Naive thymus-derived CD4-positive, alpha-beta T cell (primary cell): Measurements from ENCODE around the gene SLIT3. TPM values are rescaled to one million over a fixed set of nuclear protein-coding genes. Genes with fewer than 3 reads are reported as not detected.

Experiments
- ATAC-seq: fragments of 150-1000 bp; cut with Tn5 transposase; 2 replicates; pipeline ENCODE4 v1.10.0; 2021; ENCODE audit warnings: mild to moderate bottlenecking, moderate library complexity
- CTCF ChIA-PET: fragments of 350-600 bp; sonication (Branson Sonifier 250); formaldehyde crosslinking; loops from one replicate; lab custom pipeline; 2021; ENCODE audit warnings: antibody characterized with exemption; lab: Charles Lee
- POLR2A ChIA-PET: fragments of 350-600 bp; sonication (Branson Sonifier 250); formaldehyde crosslinking; loops from one replicate; lab custom pipeline; 2021; ENCODE audit warnings: antibody characterized with exemption, inconsistent platforms; lab: Charles Lee
- DNase-seq, 9 donors: peaks; one replicate each; pipeline versions ENCODE4 v3.0.0 to v3.0.0-alpha.2; 2020 to 2022; ENCODE audit warnings: mixed read lengths in 1 of 9
- H3K27ac ChIP-seq: one replicate; pipeline ENCODE4 v1.7.0; 2013; ENCODE audit warnings: mild to moderate bottlenecking, low read depth, low read length, moderate library complexity
- H3K27me3 ChIP-seq, 2 donors: one replicate each; pipeline ENCODE4 v1.7.0; 2013; ENCODE audit warnings: low read length in 2 of 2, mild to moderate bottlenecking in 2 of 2, moderate library complexity in 2 of 2; ENCODE audit not compliant: control insufficient read depth in 2 of 2, insufficient read depth in 2 of 2
- H3K36me3 ChIP-seq, 3 experiments: 1 replicate in 2 of 3; 2 replicates in 1 of 3; pipeline ENCODE4 v1.7.0; 2013; ENCODE audit warnings: low read length in 3 of 3, mild to moderate bottlenecking in 3 of 3, moderate library complexity in 1 of 3; ENCODE audit not compliant: insufficient read depth in 3 of 3, control insufficient read depth in 2 of 3
- H3K4me1 ChIP-seq, 2 donors: one replicate each; pipeline ENCODE4 v1.7.0; 2013; ENCODE audit warnings: low read length in 2 of 2, mild to moderate bottlenecking in 2 of 2, moderate library complexity in 1 of 2; ENCODE audit not compliant: control insufficient read depth in 2 of 2, insufficient read depth in 2 of 2
- H3K4me3 ChIP-seq: 2 replicates; pipeline ENCODE4 v1.7.0; 2013; ENCODE audit warnings: mild to moderate bottlenecking, low read length
- H3K9me3 ChIP-seq, 3 experiments: 1 replicate in 2 of 3; 2 replicates in 1 of 3; pipeline ENCODE4 v1.7.0; 2013; ENCODE audit warnings: low read length in 3 of 3; ENCODE audit not compliant: control insufficient read depth in 2 of 3
- H3K27ac Mint-ChIP-seq, 9 donors: one replicate each; pipeline ENCODE4 v1.8.0; 2020 to 2022; ENCODE audit warnings: mixed read lengths in 9 of 9, mild to moderate bottlenecking in 8 of 9, moderate library complexity in 5 of 9, inconsistent platforms in 2 of 9
- H3K27me3 Mint-ChIP-seq, 5 donors: one replicate each; pipeline ENCODE4 v1.8.0; 2021 to 2022; ENCODE audit warnings: mixed read lengths in 5 of 5, mild to moderate bottlenecking in 1 of 5
- H3K36me3 Mint-ChIP-seq, 5 donors: one replicate each; pipeline ENCODE4 v1.8.0; 2020 to 2022; ENCODE audit warnings: mixed read lengths in 5 of 5, mild to moderate bottlenecking in 3 of 5, inconsistent platforms in 1 of 5
- H3K4me1 Mint-ChIP-seq, 7 donors: one replicate each; pipeline ENCODE4 v1.8.0; 2020 to 2022; ENCODE audit warnings: mixed read lengths in 7 of 7, mild to moderate bottlenecking in 3 of 7, inconsistent platforms in 1 of 7
- H3K4me3 Mint-ChIP-seq, 10 donors: one replicate each; pipeline ENCODE4 v1.8.0; 2020 to 2022; ENCODE audit warnings: mild to moderate bottlenecking in 10 of 10, mixed read lengths in 10 of 10, moderate library complexity in 6 of 10, inconsistent platforms in 2 of 10
- H3K9me3 Mint-ChIP-seq, 11 donors: one replicate each; pipeline ENCODE4 v1.8.0; 2020 to 2022; ENCODE audit warnings: mixed read lengths in 11 of 11, mild to moderate bottlenecking in 4 of 11, inconsistent platforms in 1 of 11, moderate library complexity in 1 of 11
- intact Hi-C, 2 donors: fragments of 100-400 bp; cut with micrococcal nuclease; formaldehyde crosslinking; loops; one replicate each; pipeline ENCODE4 v1.15.1; 2023
- polyA plus RNA-seq, 2 donors: library from polyadenylated mRNA; unstranded; fragments of 300-500 nt; fragmentation: Illumina TruSeq; gene quantifications; one replicate each; pipeline ENCODE4 v1.2.3, GENCODE V29; 2021
- total RNA-seq, 6 experiments: library from RNA in 5 of 6; stranded (reverse) in 5 of 6; gene quantifications; 1 replicate in 5 of 6; 2 replicates in 1 of 6; pipeline ENCODE4 v1.2.3 and lab custom pipeline; 2021 to 2026

Gene SLIT3
- total and polyA plus RNA-seq, 7 experiments from 2014 or later: 0.34 TPM; not detected in 6

DNA sequence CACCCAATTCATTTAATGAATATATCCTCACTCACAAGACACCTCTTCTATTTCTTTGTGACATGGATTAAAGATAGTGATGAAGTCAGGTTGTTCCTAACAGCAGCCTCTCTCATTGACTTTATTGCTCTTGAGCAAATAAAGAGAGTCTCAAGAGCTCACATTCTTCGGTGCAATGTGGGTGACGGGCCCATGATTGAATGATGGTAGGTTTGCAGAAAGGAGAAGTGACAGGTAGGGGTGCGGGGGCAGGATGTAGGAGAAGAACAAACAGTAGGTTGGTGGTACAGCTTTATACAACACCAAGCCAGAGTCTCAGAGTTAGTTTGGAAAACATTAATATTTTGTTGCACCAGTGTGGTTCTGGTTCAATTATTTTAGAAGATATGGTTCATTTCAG lies 122.2 kb downstream of the SLIT3 start:
- intact Hi-C loops: no loop called here
- no peaks in the 10 kb centered on the region for H3K36me3 Mint-ChIP-seq
- H3K9me3 ChIP-seq: no peaks in the 10 kb centered on the region
- peaks cover 0 to 8% (median 0%) of the 10 kb centered on the region in 5 donors for H3K27me3 Mint-ChIP-seq
- H3K9me3 Mint-ChIP-seq: peaks cover 0 to 7% (median 0%) of the 10 kb centered on the region in 11 donors
- H3K27ac ChIP-seq: no peak overlapping the region
- DNase-seq (no peak), ATAC-seq (no peak)
- no peaks in the 10 kb centered on the region for H3K36me3 ChIP-seq
- no peak overlapping the region for H3K4me3 ChIP-seq
- H3K27ac Mint-ChIP-seq: no peak overlapping the region
- H3K4me1 ChIP-seq: no peaks in the 10 kb centered on the region
- no peak overlapping the region for H3K4me3 Mint-ChIP-seq
- CTCF ChIA-PET: no interaction called here
- no peaks in the 10 kb centered on the region for H3K4me1 Mint-ChIP-seq
- no peaks in the 10 kb centered on the region for H3K27me3 ChIP-seq
- POLR2A ChIA-PET: no interaction called here

DNA sequence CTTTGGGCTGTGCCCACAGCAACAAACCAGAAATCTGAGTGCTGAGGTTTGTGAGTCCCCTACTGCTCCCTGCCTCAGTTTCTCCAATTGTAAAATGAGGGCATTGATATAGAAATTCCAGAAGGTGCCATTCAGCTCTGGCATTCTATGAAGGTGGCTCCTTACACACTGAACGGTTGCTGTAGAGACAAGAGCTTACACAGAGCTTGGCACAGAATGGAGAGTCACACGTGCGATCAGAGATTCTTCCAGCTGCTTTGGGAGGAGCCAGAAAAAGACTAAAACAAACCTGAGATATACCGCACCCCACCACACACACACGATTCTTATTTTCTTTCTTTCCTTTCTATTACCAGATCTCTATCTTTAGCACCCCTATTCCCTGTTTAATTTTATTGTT lies 122.7 kb downstream of the SLIT3 start:
- ChIA-PET POLR2A (no interaction called here), CTCF (no interaction called here)
- Histone ChIP-seq H3K27ac (no peak overlapping the region), H3K9me3 (no peaks in the 10 kb centered on the region), H3K36me3 (no peaks in the 10 kb centered on the region), H3K27me3 (no peaks in the 10 kb centered on the region), H3K4me3 (no peak overlapping the region), H3K4me1 (no peaks in the 10 kb centered on the region)
- H3K9me3 Mint-ChIP-seq: peaks cover 0 to 7% (median 0%) of the 10 kb centered on the region in 11 donors
- intact Hi-C loops: no loop called here
- peaks cover 0 to 8% (median 0%) of the 10 kb centered on the region in 5 donors for H3K27me3 Mint-ChIP-seq
- DNase-seq: no peak
- H3K4me1 Mint-ChIP-seq: no peaks in the 10 kb centered on the region
- H3K27ac Mint-ChIP-seq: no peak overlapping the region
- no peaks in the 10 kb centered on the region for H3K36me3 Mint-ChIP-seq
- no peak overlapping the region for H3K4me3 Mint-ChIP-seq
- ATAC-seq: no peak

DNA sequence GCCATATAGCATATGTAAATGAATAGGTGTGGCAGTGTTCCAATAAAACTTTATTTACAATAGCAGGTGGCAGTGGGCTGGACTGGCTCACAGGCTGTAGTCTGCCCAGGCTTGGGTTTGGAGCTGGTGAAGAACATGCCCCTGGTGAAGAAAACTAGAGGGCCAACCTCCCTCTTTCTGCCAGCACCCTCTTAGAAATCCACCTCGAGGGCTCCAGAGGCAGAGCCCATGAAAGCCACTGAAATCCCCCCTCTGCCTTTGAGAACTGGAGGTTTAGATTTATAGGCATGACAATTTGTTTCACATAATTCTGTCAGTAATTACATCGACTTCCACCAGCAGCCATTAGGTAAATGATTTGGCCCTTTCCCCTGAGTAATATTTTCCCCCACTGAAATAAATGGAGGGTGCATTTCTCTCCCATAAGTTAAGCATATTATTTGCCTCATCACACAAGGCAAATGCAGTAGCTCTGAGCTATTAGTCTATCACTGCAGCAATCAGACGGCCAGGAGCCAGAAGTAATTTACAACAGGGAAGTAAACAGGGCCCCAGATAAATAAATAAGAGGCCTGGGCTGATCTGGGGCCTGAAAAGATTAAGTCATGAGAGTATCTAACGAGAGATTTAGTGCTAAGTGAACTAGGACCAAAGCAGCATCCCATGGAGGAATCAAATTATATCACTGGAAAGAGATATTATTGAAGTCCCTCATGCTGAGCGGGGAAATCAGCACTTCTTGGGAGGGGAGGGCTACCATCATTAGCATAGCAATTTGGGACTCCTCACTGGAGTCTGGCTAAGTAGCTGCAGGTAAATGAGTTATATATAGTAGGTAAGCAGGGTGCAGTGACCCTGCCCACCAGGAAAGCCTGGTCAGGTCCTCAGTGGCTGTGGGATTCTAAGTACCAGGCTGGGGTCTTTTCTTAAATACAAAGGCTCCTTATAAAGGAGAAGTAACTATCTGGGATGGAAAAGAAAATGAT lies 123.9 kb downstream of the SLIT3 start:
- Histone ChIP-seq H3K4me1 (no peaks in the 10 kb centered on the region), H3K27me3 (no peaks in the 10 kb centered on the region), H3K36me3 (no peaks in the 10 kb centered on the region), H3K9me3 (no peaks in the 10 kb centered on the region), H3K27ac (no peak overlapping the region), H3K4me3 (no peak overlapping the region)
- Mint-ChIP-seq H3K36me3 (no peaks in the 10 kb centered on the region), H3K4me3 (no peak overlapping the region), H3K9me3 (peaks cover 0 to 7% (median 0%) of the 10 kb centered on the region in 11 donors), H3K27me3 (peaks cover 0 to 14% (median 0%) of the 10 kb centered on the region in 5 donors), H3K27ac (no peak overlapping the region), H3K4me1 (no peaks in the 10 kb centered on the region)
- ChIA-PET CTCF (interaction anchor here (0.6 kb wide), 1 partner anchor 1707 kb away, joined by 3 read pairs; no protein-coding TSS in a partner anchor), POLR2A (no interaction called here)
- DNase-seq (no peak), ATAC-seq (no peak)
- intact Hi-C loops: no loop called here

DNA sequence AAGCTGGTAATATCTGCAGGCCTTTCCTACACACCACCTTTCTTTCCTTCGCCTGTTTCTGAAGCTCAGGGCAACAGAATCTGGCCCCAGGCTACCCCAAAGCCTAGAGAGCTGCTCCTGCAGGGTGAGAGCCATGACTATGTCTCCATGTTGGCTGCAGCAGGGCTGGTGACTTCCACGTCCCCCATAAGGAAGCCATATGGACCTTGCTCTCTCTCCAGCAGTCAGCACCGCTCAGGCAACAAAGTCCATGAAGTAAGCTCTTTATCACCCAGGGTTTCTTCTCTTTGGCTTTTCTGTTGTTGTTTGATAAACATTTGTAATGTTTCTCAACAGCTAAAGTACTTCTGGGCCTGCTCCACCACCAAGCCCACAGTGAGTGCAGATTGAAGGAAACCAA lies 125.2 kb downstream of the SLIT3 start:
- no peaks in the 10 kb centered on the region for H3K4me1 ChIP-seq
- no peak for ATAC-seq
- H3K36me3 ChIP-seq: no peaks in the 10 kb centered on the region
- no peak overlapping the region for H3K4me3 ChIP-seq
- no peaks in the 10 kb centered on the region for H3K9me3 ChIP-seq
- Mint-ChIP-seq H3K4me3 (no peak overlapping the region), H3K9me3 (peaks cover 0 to 7% (median 4%) of the 10 kb centered on the region in 11 donors), H3K4me1 (no peaks in the 10 kb centered on the region), H3K27ac (no peak overlapping the region), H3K27me3 (peaks cover 0 to 14% (median 0%) of the 10 kb centered on the region in 5 donors), H3K36me3 (no peaks in the 10 kb centered on the region)
- DNase-seq: no peak
- POLR2A ChIA-PET: no interaction called here
- H3K27ac ChIP-seq: no peak overlapping the region
- intact Hi-C loops: no loop called here
- no peaks in the 10 kb centered on the region for H3K27me3 ChIP-seq
- CTCF ChIA-PET: no interaction called here

DNA sequence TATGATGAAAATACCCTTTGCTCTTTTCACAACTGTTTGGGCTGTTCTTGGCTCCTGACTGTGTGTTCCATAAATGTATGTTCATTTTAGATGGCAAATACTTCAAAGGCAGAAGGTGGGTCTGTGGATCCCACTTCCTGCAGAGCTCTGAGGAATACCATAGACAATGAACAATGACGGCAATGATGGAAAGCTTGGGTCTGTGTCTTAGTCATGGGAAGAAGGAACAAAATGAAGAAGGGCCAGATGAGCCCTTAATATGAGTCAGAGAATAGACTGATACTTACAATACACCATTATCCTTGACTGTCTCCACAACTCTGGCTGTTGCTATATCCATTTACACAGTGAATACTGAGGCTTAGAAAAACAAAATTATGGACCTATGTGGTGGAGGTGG lies 126.0 kb downstream of the SLIT3 start:
- H3K4me1 ChIP-seq: no peaks in the 10 kb centered on the region
- H3K36me3 Mint-ChIP-seq: no peaks in the 10 kb centered on the region
- DNase-seq (no peak), ATAC-seq (no peak)
- H3K4me1 Mint-ChIP-seq: no peaks in the 10 kb centered on the region
- no peaks in the 10 kb centered on the region for H3K27me3 ChIP-seq
- peaks cover 0 to 17% (median 0%) of the 10 kb centered on the region in 5 donors for H3K27me3 Mint-ChIP-seq
- CTCF ChIA-PET: no interaction called here
- H3K9me3 ChIP-seq: no peaks in the 10 kb centered on the region
- no peak overlapping the region for H3K27ac ChIP-seq
- no peak overlapping the region for H3K27ac Mint-ChIP-seq
- intact Hi-C loops: no loop called here
- peaks cover 0 to 7% (median 4%) of the 10 kb centered on the region in 11 donors for H3K9me3 Mint-ChIP-seq
- POLR2A ChIA-PET: no interaction called here
- H3K36me3 ChIP-seq: no peaks in the 10 kb centered on the region
- no peak overlapping the region for H3K4me3 Mint-ChIP-seq
- no peak overlapping the region for H3K4me3 ChIP-seq

DNA sequence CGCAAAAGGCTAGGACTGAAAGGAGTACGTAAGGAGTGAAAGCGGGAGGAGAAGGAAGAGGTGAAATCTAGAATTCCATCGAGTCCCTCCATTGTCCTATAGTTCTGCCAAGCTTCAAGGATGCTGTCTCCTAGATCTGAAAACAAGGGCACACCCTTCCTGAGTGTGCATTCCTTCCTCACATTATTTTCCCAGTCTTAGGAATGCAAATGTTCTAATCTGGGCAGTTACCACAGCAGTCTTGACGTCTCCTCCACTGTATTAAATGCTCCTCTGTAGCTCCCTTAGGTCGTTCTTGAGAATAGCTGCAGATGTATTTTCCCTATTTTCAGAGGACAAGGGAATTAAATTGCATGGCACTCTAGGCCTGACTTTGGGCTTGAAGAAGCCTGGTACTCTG lies 127.6 kb downstream of the SLIT3 start:
- ATAC-seq (no peak), DNase-seq (no peak)
- H3K27ac Mint-ChIP-seq: no peak overlapping the region
- no peaks in the 10 kb centered on the region for H3K9me3 ChIP-seq
- H3K36me3 Mint-ChIP-seq: no peaks in the 10 kb centered on the region
- H3K27me3 Mint-ChIP-seq: peaks cover 0 to 25% (median 0%) of the 10 kb centered on the region in 5 donors
- H3K4me3 ChIP-seq: no peak overlapping the region
- peaks cover 0 to 7% (median 4%) of the 10 kb centered on the region in 11 donors for H3K9me3 Mint-ChIP-seq
- H3K4me1 Mint-ChIP-seq: no peaks in the 10 kb centered on the region
- H3K4me3 Mint-ChIP-seq: no peak overlapping the region
- no peaks in the 10 kb centered on the region for H3K4me1 ChIP-seq
- H3K27me3 ChIP-seq: no peaks in the 10 kb centered on the region
- intact Hi-C loops: no loop called here
- H3K36me3 ChIP-seq: no peaks in the 10 kb centered on the region
- POLR2A ChIA-PET: no interaction called here
- H3K27ac ChIP-seq: no peak overlapping the region
- CTCF ChIA-PET: no interaction called here
